AG09319 (cell line): ENCODE measurements around the gene RSRC1.

Source experiments
- DNase-seq: peaks from one replicate; pipeline ENCODE4 v3.0.0-alpha.2; 2010; ENCODE audit warnings: low read depth; ENCODE audit errors: extremely low read depth
- CTCF ChIP-seq: IDR thresholded peaks from 2 replicates; pipeline ENCODE4 v1.5.1; 2011; ENCODE audit warnings: low read depth, mild to moderate bottlenecking, inconsistent platforms, low read length, moderate library complexity

RSRC1 gene

GRCh38 chr3:158552124-158552523 lies 442.2 kb downstream of the RSRC1 start:
- DNase-seq: no peak
- no peak for TF ChIP-seq CTCF

- no peak for TF ChIP-seq CTCF
- DNase-seq: no peak
These were observed 449.6 kb downstream of the RSRC1 start for GRCh38 chr3:158559504-158559903.

GRCh38 chr3:158560979-158561378 lies 451.1 kb downstream of the RSRC1 start:
- TF ChIP-seq CTCF: no peak
- no peak for DNase-seq

GRCh38 chr3:158562674-158563073 lies 452.8 kb downstream of the RSRC1 start:
- no peak for DNase-seq

GRCh38 chr3:158563076-158563475 lies 453.2 kb downstream of the RSRC1 start:
- no peak for DNase-seq
- no peak for TF ChIP-seq CTCF

More at GRCh38 chr3:158562674-158563073, 452.8 kb downstream of the RSRC1 start:
- TF ChIP-seq CTCF: no peak

- no peak for DNase-seq
- TF ChIP-seq CTCF: no peak
These were observed 455.2 kb downstream of the RSRC1 start for GRCh38 chr3:158565076-158565475.

GRCh38 chr3:158568784-158569183 lies 458.9 kb downstream of the RSRC1 start:
- TF ChIP-seq CTCF: no peak
- no peak for DNase-seq
